Keratinocyte (primary cell): ENCODE data around the gene PTPN14. TPM values are rescaled to one million over a fixed set of nuclear protein-coding genes. Genes with fewer than 3 reads are reported as not detected.

Experiments
- DNase-seq: peaks from one replicate; pipeline ENCODE4 v3.0.0-alpha.2; 2011; ENCODE audit warnings: low read depth, missing footprints, low spot score
- FAIRE-seq: peaks from 2 replicates; lab custom pipeline; 2011; peaks lifted over from hg19 to GRCh38; lab: Jason Lieb, UNC
- H2AFZ ChIP-seq: 2 replicates; pipeline ENCODE4 v1.6.0; 2012; ENCODE audit warnings: low read length, control low read depth, inconsistent platforms; ENCODE audit not compliant: control insufficient read depth
- H3K27ac ChIP-seq: 2 replicates; pipeline ENCODE4 v1.5.1; 2011; ENCODE audit warnings: low read length; ENCODE audit not compliant: control insufficient read depth, insufficient read depth
- H3K27me3 ChIP-seq: 3 replicates; pipeline ENCODE4 v1.6.0; 2011; ENCODE audit warnings: low read length; ENCODE audit not compliant: control insufficient read depth, insufficient read depth; ENCODE audit errors: extremely low read depth
- H3K36me3 ChIP-seq, 2 experiments: 2 replicates in 1 of 2; 3 replicates in 1 of 2; pipeline ENCODE4 v1.5.1; 2011; ENCODE audit warnings: low read length in 2 of 2, mild to moderate bottlenecking in 1 of 2; ENCODE audit not compliant: control insufficient read depth in 2 of 2, insufficient read depth in 2 of 2; ENCODE audit errors: extremely low read depth in 1 of 2
- H3K4me1 ChIP-seq: 3 replicates; pipeline ENCODE4 v1.5.1; 2011; ENCODE audit warnings: low read length; ENCODE audit not compliant: control insufficient read depth, insufficient read depth; ENCODE audit errors: extremely low read depth
- H3K4me2 ChIP-seq: 3 replicates; pipeline ENCODE4 v1.6.0; 2011; ENCODE audit warnings: low read depth, low read length; ENCODE audit not compliant: control insufficient read depth, insufficient read depth; ENCODE audit errors: extremely low read depth
- H3K4me3 ChIP-seq, 3 experiments: fragments of 200-600 bp in 1 of 3; sonication (generic) in 1 of 3; 2 replicates in 2 of 3; 3 replicates in 1 of 3; pipeline ENCODE4 v1.5.1; 2011 to 2016; ENCODE audit warnings: low read length in 3 of 3, mild to moderate bottlenecking in 3 of 3, control low read depth in 2 of 3, inconsistent platforms in 1 of 3, low read depth in 1 of 3, mixed read lengths in 1 of 3, mixed run types in 1 of 3, moderate library complexity in 1 of 3; ENCODE audit not compliant: control insufficient read depth in 2 of 3, insufficient read depth in 2 of 3; ENCODE audit errors: extremely low read depth in 1 of 3
- H3K79me2 ChIP-seq: 2 replicates; pipeline ENCODE4 v1.6.0; 2012; ENCODE audit warnings: low read length; ENCODE audit not compliant: control insufficient read depth, insufficient read depth
- H3K9ac ChIP-seq: 3 replicates; pipeline ENCODE4 v1.6.0; 2011; ENCODE audit warnings: low read length; ENCODE audit not compliant: control insufficient read depth, insufficient read depth; ENCODE audit errors: extremely low read depth
- H3K9me1 ChIP-seq: 3 replicates; pipeline ENCODE4 v1.6.0; 2011; ENCODE audit warnings: low read length; ENCODE audit not compliant: control insufficient read depth, insufficient read depth; ENCODE audit errors: extremely low read depth
- H3K9me3 ChIP-seq: 2 replicates; pipeline ENCODE4 v1.5.1; 2012; ENCODE audit warnings: low read depth, low read length; ENCODE audit not compliant: control insufficient read depth
- H4K20me1 ChIP-seq: 3 replicates; pipeline ENCODE4 v1.6.0; 2011; ENCODE audit warnings: low read length; ENCODE audit not compliant: control insufficient read depth, insufficient read depth; ENCODE audit errors: extremely low read depth
- CTCF ChIP-seq, 3 experiments: IDR thresholded peaks in 1 of 3; conservative IDR thresholded peaks in 1 of 3; optimal IDR thresholded peaks in 1 of 3; 2 replicates in 2 of 3; 3 replicates in 1 of 3; pipeline versions ENCODE3 to v1.5.1; 2011; ENCODE audit warnings: low read length in 3 of 3, mild to moderate bottlenecking in 3 of 3, moderate library complexity in 2 of 3, control low read depth in 1 of 3, inconsistent platforms in 1 of 3; ENCODE audit not compliant: insufficient read depth in 2 of 3; ENCODE audit errors: extremely low read depth in 1 of 3
- EZH2 ChIP-seq: IDR thresholded peaks from one replicate; pipeline ENCODE4 v1.6.1; 2012; ENCODE audit warnings: inconsistent platforms, mild to moderate bottlenecking, low read length, moderate library complexity
- dilution Hi-C: fragments of 300-500 bp; cut with MboI; formaldehyde crosslinking; loops from one replicate; pipeline ENCODE4 v1.7.0; 2020; ENCODE audit warnings: low sequenced_read_pairs; ENCODE audit not compliant: extremely low pct_ligation_motif_present
- polyA plus RNA-seq, 5 experiments: library from polyadenylated mRNA; depleted of rRNA in 3 of 5; stranded (reverse) in 3 of 5; stranded (forward) in 1 of 5; unstranded in 1 of 5; fragments of >200 nt; gene quantifications; 1 replicate in 1 of 5; 2 replicates in 3 of 5; 3 replicates in 1 of 5; pipeline versions ENCODE4 v1.2.1 to v1.2.3, GENCODE V29; 2011 to 2012; ENCODE audit warnings: missing spikeins in 2 of 5, low read depth in 1 of 5, low replicate concordance in 1 of 5

PTPN14 gene
- polyA plus RNA-seq, 1 donor (not counting 4 experiments of a cell fraction or from before 2014, with no cell fraction given) = 29.9 TPM

GRCh38 chr1:214404571-214405213 is 146.7 kb downstream of the PTPN14 start:
- no peak for TF ChIP-seq EZH2
- no peak for TF ChIP-seq CTCF (optimal IDR thresholded peaks at IDR 0.05 in 1 of 3, IDR thresholded peaks at IDR 0.05 in 1 of 3, conservative IDR thresholded peaks at IDR 0.05 in 1 of 3; ENCODE audit: extremely low read depth in 1 of 3, insufficient read depth in 2 of 3, low read length in 3 of 3)
- Histone ChIP-seq H4K20me1 (no peaks in the 10 kb centered on the region), H2AFZ (no peak overlapping the region), H3K27me3 (no peaks in the 10 kb centered on the region), H3K9me3 (no peaks in the 10 kb centered on the region), H3K9ac (peak overlapping the region; percentile 49), H3K4me2 (peak overlapping the region; percentile 60), H3K36me3 (peaks cover 14 to 20% of the 10 kb centered on the region in 2 experiments), H3K79me2 (peaks cover 23% of the 10 kb centered on the region), H3K27ac (peak overlapping the region; percentile 80), H3K9me1 (no peaks in the 10 kb centered on the region), H3K4me3 (peak overlapping the region in 1 of 3 experiments; percentile 7), H3K4me1 (peaks cover 32% of the 10 kb centered on the region)
- dilution Hi-C loops = no loop called here
- DNase-seq (peak; percentile 55), FAIRE-seq (peak; percentile 90)

GRCh38 chr1:214404154-214404553 is 147.2 kb downstream of the PTPN14 start:
- no peaks in the 10 kb centered on the region for H4K20me1 ChIP-seq
- DNase-seq (no peak), FAIRE-seq (no peak)
- H3K27me3 ChIP-seq = no peaks in the 10 kb centered on the region
- peak overlapping the region; percentile 49 for H3K9ac ChIP-seq
- no peak overlapping the region for H3K4me3 ChIP-seq
- H3K4me2 ChIP-seq = peak overlapping the region; percentile 60
- H3K79me2 ChIP-seq = peaks cover 21% of the 10 kb centered on the region
- H2AFZ ChIP-seq = no peak overlapping the region
- H3K9me3 ChIP-seq = no peaks in the 10 kb centered on the region
- no peaks in the 10 kb centered on the region for H3K9me1 ChIP-seq
- peaks cover 32% of the 10 kb centered on the region for H3K4me1 ChIP-seq
- dilution Hi-C loops = no loop called here
- peaks cover 17 to 21% of the 10 kb centered on the region in 2 experiments for H3K36me3 ChIP-seq
- H3K27ac ChIP-seq = peak overlapping the region; percentile 80
- TF ChIP-seq EZH2 (no peak), CTCF (optimal IDR thresholded peaks at IDR 0.05 in 1 of 3, IDR thresholded peaks at IDR 0.05 in 1 of 3, conservative IDR thresholded peaks at IDR 0.05 in 1 of 3; ENCODE audit: extremely low read depth in 1 of 3, insufficient read depth in 2 of 3, low read length in 3 of 3) (no peak)
